ENCODE data around the gene COL16A1. TPM values are rescaled to one million over a fixed set of nuclear protein-coding genes. Genes with fewer than 3 reads are reported as not detected.

COL16A1 gene
- total RNA-seq, 1 donor from 2014 or later, result 5.3 TPM

- no peak for DNase-seq (ENCODE audit: extremely low read depth, low read depth, low spot score)
Measured at GRCh38 chr1:31689854-31690253, 14.0 kb downstream of the COL16A1 start.

GRCh38 chr1:31689379-31689778 lies 14.4 kb downstream of the COL16A1 start:
- no peak for DNase-seq (ENCODE audit: extremely low read depth, low read depth, low spot score)

- DNase-seq (ENCODE audit: extremely low read depth, low read depth, low spot score), result no peak
Measured at GRCh38 chr1:31688233-31688918, 15.4 kb downstream of the COL16A1 start.

GRCh38 chr1:31687601-31688000 lies 16.2 kb downstream of the COL16A1 start:
- DNase-seq (ENCODE audit: extremely low read depth, low read depth, low spot score), result no peak

GRCh38 chr1:31685795-31686194 lies 18.0 kb downstream of the COL16A1 start:
- DNase-seq (ENCODE audit: extremely low read depth, low read depth, low spot score), result no peak

GRCh38 chr1:31683997-31684396 lies 19.8 kb downstream of the COL16A1 start:
- DNase-seq (ENCODE audit: extremely low read depth, low read depth, low spot score), result no peak

- DNase-seq (ENCODE audit: extremely low read depth, low read depth, low spot score), result no peak
Measured at GRCh38 chr1:31681415-31681814, 22.4 kb downstream of the COL16A1 start.

- no peak for DNase-seq (ENCODE audit: extremely low read depth, low read depth, low spot score)
Measured at GRCh38 chr1:31679676-31680230, 24.1 kb downstream of the COL16A1 start.

- DNase-seq (ENCODE audit: extremely low read depth, low read depth, low spot score), result no peak
Measured at GRCh38 chr1:31679091-31679490, 24.7 kb downstream of the COL16A1 start.

- no peak for DNase-seq (ENCODE audit: extremely low read depth, low read depth, low spot score)
Measured at GRCh38 chr1:31678681-31679080, 25.1 kb downstream of the COL16A1 start.

GRCh38 chr1:31677949-31678348 lies 25.9 kb downstream of the COL16A1 start:
- DNase-seq (ENCODE audit: extremely low read depth, low read depth, low spot score), result no peak

GRCh38 chr1:31677401-31677800 lies 26.4 kb downstream of the COL16A1 start:
- DNase-seq (ENCODE audit: extremely low read depth, low read depth, low spot score), result no peak

- DNase-seq (ENCODE audit: extremely low read depth, low read depth, low spot score), result no peak
Measured at GRCh38 chr1:31675756-31676155, 28.1 kb downstream of the COL16A1 start.

GRCh38 chr1:31675161-31675560 lies 28.7 kb downstream of the COL16A1 start:
- no peak for DNase-seq (ENCODE audit: extremely low read depth, low read depth, low spot score)

- no peak for DNase-seq (ENCODE audit: extremely low read depth, low read depth, low spot score)
Measured at GRCh38 chr1:31674626-31675025, 29.2 kb downstream of the COL16A1 start.

GRCh38 chr1:31673433-31673832 lies 30.4 kb downstream of the COL16A1 start:
- no peak for DNase-seq (ENCODE audit: extremely low read depth, low read depth, low spot score)

GRCh38 chr1:31672986-31673385 lies 30.8 kb downstream of the COL16A1 start:
- no peak for DNase-seq (ENCODE audit: extremely low read depth, low read depth, low spot score)

- DNase-seq (ENCODE audit: extremely low read depth, low read depth, low spot score), result no peak
Measured at GRCh38 chr1:31671561-31672201, 32.1 kb downstream of the COL16A1 start.

GRCh38 chr1:31671147-31671546 lies 32.7 kb downstream of the COL16A1 start:
- no peak for DNase-seq (ENCODE audit: extremely low read depth, low read depth, low spot score)

GRCh38 chr1:31670593-31670964 lies 33.2 kb downstream of the COL16A1 start:
- DNase-seq (ENCODE audit: extremely low read depth, low read depth, low spot score), result no peak

GRCh38 chr1:31669786-31670592 lies 33.8 kb downstream of the COL16A1 start:
- DNase-seq (ENCODE audit: extremely low read depth, low read depth, low spot score), result no peak

GRCh38 chr1:31669433-31669785 lies 34.4 kb downstream of the COL16A1 start:
- DNase-seq (ENCODE audit: extremely low read depth, low read depth, low spot score), result no peak

Measured in glomerular endothelial cell (primary cell).